Measurements from ENCODE around the gene BLM.
"Not testable (repeated sequence)": the region's sequence is repeated elsewhere in the genome, so short reads cannot be mapped to it uniquely, and the experiment has no call there.

Gene BLM

DNA sequence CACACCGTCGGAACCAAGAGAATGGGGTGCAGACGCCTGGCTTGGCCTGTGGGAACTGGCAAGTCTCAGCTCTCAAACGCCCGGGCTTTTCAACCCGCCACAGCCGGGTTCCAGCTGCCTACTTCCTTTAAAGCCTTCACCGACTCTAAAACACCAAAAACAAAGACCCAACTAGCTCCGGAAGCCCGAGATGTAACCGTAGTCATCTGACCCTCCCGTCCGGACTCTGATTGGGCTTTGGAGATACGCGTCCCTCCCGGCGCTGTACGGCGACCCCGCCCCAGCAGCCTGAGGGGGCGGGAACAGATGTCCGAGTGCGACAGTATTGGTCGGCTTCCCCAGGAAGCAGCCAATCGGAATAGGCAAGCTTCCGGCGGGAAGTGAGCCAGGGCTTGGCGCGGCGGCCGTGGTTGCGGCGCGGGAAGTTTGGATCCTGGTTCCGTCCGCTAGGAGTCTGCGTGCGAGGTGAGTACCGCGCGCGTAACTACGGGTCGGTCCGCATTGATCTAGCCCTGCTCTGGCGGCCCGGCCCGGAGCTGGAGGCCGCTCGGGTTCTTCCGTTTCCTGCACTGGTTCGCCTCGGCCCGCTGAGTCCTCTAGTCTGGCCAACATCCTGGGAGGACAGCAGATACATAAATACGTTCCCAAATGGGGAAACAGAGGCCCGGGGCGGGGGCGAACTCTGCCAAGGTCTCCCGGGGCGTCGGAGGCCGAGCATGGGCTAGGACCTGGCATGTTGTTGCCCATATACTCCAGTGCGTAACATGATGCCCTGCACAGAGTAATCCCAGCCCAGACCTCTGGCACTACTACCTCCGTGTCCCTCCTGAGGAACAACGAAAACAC lies at the start of gene BLM:
TSS of gene BLM (plus strand) at position 371 of the 846 bp plus-strand sequence. CDS start 30,047 bp downstream, outside the sequence.
- no peaks in the 10 kb centered on the region for H3K9me3 ChIP-seq (ENCODE audit: control insufficient read depth, insufficient read depth, low read length)
- H3K4me1 ChIP-seq (ENCODE audit: control insufficient read depth, insufficient read depth, low read length): peaks cover 2% of the 10 kb centered on the region
- peak within 1 kb of the TSS; percentile 81 for H3K4me3 ChIP-seq (ENCODE audit: low read depth, low read length)

DNA sequence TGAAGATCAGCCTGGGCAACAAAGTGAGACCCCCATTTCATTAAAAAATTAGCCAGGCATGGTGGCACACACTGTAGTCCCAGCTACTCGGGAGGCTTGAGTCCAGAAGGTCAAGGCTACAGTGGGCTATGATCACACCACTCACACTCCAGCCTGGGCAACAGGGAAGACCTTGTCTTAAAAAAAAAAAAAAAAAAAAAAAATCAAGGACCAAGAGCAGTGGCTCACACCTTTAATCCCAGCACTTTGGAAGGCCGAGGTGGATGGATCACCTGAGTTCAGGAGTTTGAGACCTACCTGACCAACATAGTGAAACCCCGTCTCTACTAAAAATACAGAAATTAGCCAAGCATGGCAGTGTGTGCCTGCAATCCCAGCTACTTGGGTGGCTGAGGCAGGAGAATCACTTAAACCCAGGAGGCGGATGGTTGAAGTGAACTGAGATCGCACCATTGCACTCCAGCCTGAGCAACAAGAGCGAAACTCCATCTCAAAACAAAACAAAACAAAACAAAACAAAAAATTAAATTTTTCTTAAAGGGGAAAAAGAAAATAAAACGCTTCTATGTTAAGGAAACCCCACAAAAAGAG lies 49.3 kb upstream of the BLM start:
- not testable (repeated sequence) for H3K4me3 ChIP-seq (ENCODE audit: low read depth, low read length); H3K9me3 ChIP-seq (ENCODE audit: control insufficient read depth, insufficient read depth, low read length); H3K4me1 ChIP-seq (ENCODE audit: control insufficient read depth, insufficient read depth, low read length); H3K9ac ChIP-seq (ENCODE audit: low read depth, low read length); H3K36me3 ChIP-seq (ENCODE audit: control insufficient read depth, insufficient read depth, low read length); H3K27me3 ChIP-seq (ENCODE audit: control insufficient read depth, insufficient read depth, low read length)

More for the DNA sequence above, at the start of gene BLM:
- Histone ChIP-seq H3K36me3 (ENCODE audit: control insufficient read depth, insufficient read depth, low read length) (no peaks in the 10 kb centered on the region), H3K27me3 (ENCODE audit: control insufficient read depth, insufficient read depth, low read length) (no peaks in the 10 kb centered on the region), H3K9ac (ENCODE audit: low read depth, low read length) (peak within 1 kb of the TSS; percentile 78)

DNA sequence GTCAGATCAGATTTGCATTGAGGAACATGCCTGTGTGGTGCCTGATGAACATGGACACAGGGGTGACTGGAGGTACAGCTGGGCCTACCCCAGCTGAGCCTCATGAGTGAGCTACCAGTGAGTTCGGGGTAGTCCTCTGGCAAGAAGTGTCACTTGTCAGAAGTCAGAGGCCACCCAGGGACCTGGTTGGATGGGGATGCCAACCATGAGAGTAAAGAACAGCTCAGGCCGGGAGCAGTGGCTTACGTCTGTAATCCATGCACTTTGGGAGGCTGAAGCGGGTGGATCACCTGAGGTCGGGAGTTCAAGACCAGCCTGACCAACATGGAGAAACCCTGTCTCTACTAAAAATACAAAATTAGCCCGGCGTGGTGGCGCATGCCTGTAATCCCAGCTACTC lies 46.5 kb upstream of the BLM start:
- not testable (repeated sequence) for H3K4me1 ChIP-seq (ENCODE audit: control insufficient read depth, insufficient read depth, low read length); H3K27me3 ChIP-seq (ENCODE audit: control insufficient read depth, insufficient read depth, low read length); H3K9me3 ChIP-seq (ENCODE audit: control insufficient read depth, insufficient read depth, low read length); H3K36me3 ChIP-seq (ENCODE audit: control insufficient read depth, insufficient read depth, low read length); H3K4me3 ChIP-seq (ENCODE audit: low read depth, low read length); H3K9ac ChIP-seq (ENCODE audit: low read depth, low read length)

DNA sequence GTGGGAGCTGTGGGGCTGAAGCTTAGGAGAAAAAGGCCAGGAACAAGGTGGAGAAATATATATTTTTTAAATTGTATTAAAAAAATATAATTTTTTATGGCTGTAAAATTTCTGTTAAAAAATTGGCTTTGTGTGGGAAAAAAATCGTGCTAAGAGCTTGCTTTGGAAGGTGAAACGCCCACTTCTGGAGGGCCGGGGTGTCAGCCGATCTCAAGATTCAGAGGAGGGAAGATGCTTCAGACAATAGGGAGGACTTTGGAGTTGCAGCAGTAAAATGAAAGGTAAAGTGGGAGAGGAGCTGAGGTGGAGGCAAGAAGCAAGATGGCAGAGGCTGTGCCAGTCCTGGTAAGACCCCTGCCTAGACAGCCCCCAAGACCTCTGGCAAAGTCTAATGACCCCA lies 45.9 kb upstream of the BLM start:
- no peaks in the 10 kb centered on the region for H3K36me3 ChIP-seq (ENCODE audit: control insufficient read depth, insufficient read depth, low read length)
- H3K9me3 ChIP-seq (ENCODE audit: control insufficient read depth, insufficient read depth, low read length): no peaks in the 10 kb centered on the region
- H3K27me3 ChIP-seq (ENCODE audit: control insufficient read depth, insufficient read depth, low read length): no peaks in the 10 kb centered on the region
- no peaks in the 10 kb centered on the region for H3K4me1 ChIP-seq (ENCODE audit: control insufficient read depth, insufficient read depth, low read length)
- H3K9ac ChIP-seq (ENCODE audit: low read depth, low read length): no peak overlapping the region
- no peak overlapping the region for H3K4me3 ChIP-seq (ENCODE audit: low read depth, low read length)

DNA sequence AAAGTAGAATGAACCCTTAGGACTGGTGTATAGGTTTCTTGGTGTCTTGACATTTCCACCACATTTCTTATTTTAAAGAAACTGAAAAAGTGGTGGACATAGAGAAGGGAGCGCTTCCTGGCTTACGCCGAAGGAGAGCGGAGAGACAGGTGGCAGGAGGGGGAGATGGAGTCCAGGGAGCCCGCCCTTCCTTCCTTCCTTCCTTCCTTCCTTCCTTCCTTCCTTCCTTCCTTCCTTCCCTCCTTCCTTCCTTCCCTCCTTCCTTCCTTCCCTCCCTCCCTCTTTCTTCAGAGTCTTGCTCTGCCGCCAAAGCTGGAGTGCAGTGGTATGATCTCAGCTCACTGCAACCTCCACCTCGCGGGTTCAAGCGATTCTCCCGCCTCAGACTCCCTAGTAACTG lies 43.8 kb upstream of the BLM start:
- H3K9me3 ChIP-seq (ENCODE audit: control insufficient read depth, insufficient read depth, low read length); H3K4me3 ChIP-seq (ENCODE audit: low read depth, low read length); H3K27me3 ChIP-seq (ENCODE audit: control insufficient read depth, insufficient read depth, low read length); H3K9ac ChIP-seq (ENCODE audit: low read depth, low read length); H3K4me1 ChIP-seq (ENCODE audit: control insufficient read depth, insufficient read depth, low read length); H3K36me3 ChIP-seq (ENCODE audit: control insufficient read depth, insufficient read depth, low read length): not testable (repeated sequence)

DNA sequence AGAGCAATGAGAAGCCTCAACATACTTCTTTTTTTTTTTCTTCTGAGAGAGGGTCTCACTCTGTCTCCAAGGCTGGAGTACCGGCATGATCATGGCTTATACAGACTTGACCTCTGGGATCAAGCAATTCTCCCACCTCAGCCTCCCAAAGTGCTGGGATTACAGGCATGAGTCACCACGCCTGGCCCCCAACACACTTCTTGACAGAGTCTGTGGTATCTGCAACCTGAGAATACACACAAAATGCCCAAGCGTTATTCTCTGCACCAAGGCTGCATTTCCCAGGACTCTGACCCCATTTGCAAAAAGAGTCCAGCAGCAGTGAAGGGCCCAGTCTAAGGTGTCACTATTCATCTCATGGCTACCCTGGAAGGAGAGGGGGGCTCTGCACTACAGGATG lies 42.7 kb upstream of the BLM start:
- no peak overlapping the region for H3K9ac ChIP-seq (ENCODE audit: low read depth, low read length)
- H3K4me3 ChIP-seq (ENCODE audit: low read depth, low read length): no peak overlapping the region
- H3K27me3 ChIP-seq (ENCODE audit: control insufficient read depth, insufficient read depth, low read length): no peaks in the 10 kb centered on the region
- H3K36me3 ChIP-seq (ENCODE audit: control insufficient read depth, insufficient read depth, low read length): no peaks in the 10 kb centered on the region
- no peaks in the 10 kb centered on the region for H3K4me1 ChIP-seq (ENCODE audit: control insufficient read depth, insufficient read depth, low read length)
- H3K9me3 ChIP-seq (ENCODE audit: control insufficient read depth, insufficient read depth, low read length): no peaks in the 10 kb centered on the region

DNA sequence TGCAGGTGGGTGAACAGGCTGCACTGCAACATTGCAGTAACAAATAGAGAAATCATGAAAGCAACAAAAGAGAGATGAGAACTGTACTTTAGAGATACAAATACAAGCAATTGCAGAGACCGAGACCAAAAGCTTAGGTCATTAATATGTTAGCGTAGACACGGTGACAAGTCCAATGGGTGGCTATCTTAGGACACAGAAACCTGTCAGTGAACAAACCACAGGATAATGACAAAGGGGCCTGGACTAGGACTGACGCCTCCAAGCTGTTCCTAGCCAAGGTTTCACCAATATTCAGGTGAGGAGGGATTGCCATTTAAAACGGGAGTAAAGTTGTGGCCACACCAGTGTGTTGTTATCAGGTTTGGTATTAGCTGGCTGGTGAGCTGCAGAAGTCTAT lies 41.7 kb upstream of the BLM start:
- no peak overlapping the region for H3K9ac ChIP-seq (ENCODE audit: low read depth, low read length)
- no peaks in the 10 kb centered on the region for H3K27me3 ChIP-seq (ENCODE audit: control insufficient read depth, insufficient read depth, low read length)
- no peaks in the 10 kb centered on the region for H3K9me3 ChIP-seq (ENCODE audit: control insufficient read depth, insufficient read depth, low read length)
- H3K4me1 ChIP-seq (ENCODE audit: control insufficient read depth, insufficient read depth, low read length): no peaks in the 10 kb centered on the region
- no peak overlapping the region for H3K4me3 ChIP-seq (ENCODE audit: low read depth, low read length)
- no peaks in the 10 kb centered on the region for H3K36me3 ChIP-seq (ENCODE audit: control insufficient read depth, insufficient read depth, low read length)

DNA sequence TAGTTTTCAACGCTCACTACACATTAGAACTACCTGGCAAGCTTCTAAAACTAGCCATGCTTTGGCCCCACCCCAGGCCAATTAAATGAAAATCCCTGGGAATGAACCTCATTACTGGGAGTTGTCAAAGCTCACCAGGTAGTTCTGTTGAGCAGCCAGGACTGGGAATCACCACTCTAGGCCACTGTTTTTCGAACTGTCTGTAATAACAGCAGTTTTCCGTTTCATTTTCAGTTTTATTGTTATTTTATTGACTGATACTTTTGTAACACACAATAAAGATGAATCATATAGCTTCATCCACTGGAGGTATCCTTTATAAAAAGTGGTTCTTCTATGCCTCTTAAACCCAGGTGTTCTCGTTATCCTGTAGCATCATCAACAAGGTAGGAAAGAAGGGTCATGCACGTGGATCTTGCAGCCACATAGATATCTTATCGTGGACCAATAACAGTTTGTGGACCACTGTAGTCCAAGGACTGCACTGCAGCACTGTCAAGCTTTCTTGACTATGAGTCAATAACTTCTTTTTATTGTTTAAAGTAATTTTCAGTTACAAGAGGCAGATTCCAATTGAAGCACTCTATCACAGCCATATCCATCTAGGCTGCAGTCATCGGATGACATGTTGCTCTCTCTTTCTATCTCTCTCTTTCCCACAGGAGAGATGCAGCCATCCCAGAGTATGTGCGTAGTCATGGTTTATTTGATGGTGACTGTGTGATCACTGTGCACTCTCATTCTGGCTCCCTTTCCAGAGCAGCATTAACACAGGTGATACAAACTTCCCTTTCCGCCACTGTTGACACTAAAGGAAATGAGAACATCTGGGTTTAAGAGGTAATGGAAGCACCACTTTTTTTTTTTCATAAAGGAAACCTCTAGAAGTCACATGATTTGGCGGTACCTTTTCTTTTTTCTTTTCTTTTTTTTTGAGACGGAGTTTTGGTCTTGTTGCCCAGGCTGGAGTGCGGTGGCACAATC lies 39.0 kb upstream of the BLM start:
- H3K27me3 ChIP-seq (ENCODE audit: control insufficient read depth, insufficient read depth, low read length): no peaks in the 10 kb centered on the region
- no peaks in the 10 kb centered on the region for H3K36me3 ChIP-seq (ENCODE audit: control insufficient read depth, insufficient read depth, low read length)
- H3K4me1 ChIP-seq (ENCODE audit: control insufficient read depth, insufficient read depth, low read length): no peaks in the 10 kb centered on the region
- H3K9ac ChIP-seq (ENCODE audit: low read depth, low read length): no peak overlapping the region
- H3K9me3 ChIP-seq (ENCODE audit: control insufficient read depth, insufficient read depth, low read length): no peaks in the 10 kb centered on the region
- no peak overlapping the region for H3K4me3 ChIP-seq (ENCODE audit: low read depth, low read length)

DNA sequence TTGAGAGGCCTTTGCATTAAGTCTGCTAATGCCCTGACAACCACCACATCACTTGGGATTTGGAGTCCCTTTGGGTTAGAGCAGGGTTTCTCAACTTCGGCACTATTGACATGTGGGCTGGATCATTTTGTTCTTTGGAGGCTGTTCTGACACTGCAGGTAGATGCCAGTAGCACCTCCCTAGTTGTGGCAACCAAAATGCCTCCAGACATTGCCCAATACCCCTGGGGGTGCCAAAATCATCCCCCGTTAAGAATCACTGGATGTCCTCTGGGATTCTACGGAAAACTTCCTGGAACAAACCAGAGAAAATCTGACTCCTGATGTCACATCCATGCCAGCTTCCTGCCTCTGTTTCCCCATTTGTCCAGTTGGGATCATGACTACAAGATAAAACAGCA lies 37.2 kb upstream of the BLM start:
- Histone ChIP-seq H3K4me3 (ENCODE audit: low read depth, low read length) (no peak overlapping the region), H3K36me3 (ENCODE audit: control insufficient read depth, insufficient read depth, low read length) (no peaks in the 10 kb centered on the region), H3K9ac (ENCODE audit: low read depth, low read length) (no peak overlapping the region), H3K27me3 (ENCODE audit: control insufficient read depth, insufficient read depth, low read length) (no peaks in the 10 kb centered on the region), H3K4me1 (ENCODE audit: control insufficient read depth, insufficient read depth, low read length) (no peaks in the 10 kb centered on the region), H3K9me3 (ENCODE audit: control insufficient read depth, insufficient read depth, low read length) (no peaks in the 10 kb centered on the region)

DNA sequence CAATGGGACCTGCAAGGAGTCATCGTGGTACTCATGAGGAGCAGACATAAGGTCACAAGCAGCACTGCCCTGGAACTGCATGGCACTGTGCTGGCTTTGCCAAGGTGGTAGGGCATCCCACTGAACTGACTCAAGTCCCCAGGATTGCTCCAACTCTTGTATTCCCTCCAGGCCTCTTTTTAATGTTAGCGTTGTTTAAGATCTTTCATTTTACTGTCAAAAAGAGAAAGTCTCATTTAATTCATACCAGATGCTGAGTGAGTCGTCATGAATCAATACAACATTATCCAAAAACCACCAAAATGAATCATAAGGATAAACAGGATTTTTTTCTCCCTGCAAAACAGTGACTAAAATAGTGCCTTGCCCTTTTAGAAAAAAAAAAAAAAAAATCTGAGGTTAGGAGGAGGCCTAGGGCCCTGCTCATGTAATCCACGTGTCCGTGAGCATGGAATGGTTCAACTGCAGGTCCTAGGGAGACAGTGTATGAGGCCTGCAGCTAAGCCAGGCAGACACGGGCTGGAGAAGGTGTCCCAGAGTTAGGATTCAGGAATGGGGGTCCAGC lies 36.7 kb upstream of the BLM start:
- Histone ChIP-seq H3K4me3 (ENCODE audit: low read depth, low read length) (no peak overlapping the region), H3K36me3 (ENCODE audit: control insufficient read depth, insufficient read depth, low read length) (no peaks in the 10 kb centered on the region), H3K27me3 (ENCODE audit: control insufficient read depth, insufficient read depth, low read length) (no peaks in the 10 kb centered on the region), H3K9ac (ENCODE audit: low read depth, low read length) (no peak overlapping the region), H3K4me1 (ENCODE audit: control insufficient read depth, insufficient read depth, low read length) (no peaks in the 10 kb centered on the region), H3K9me3 (ENCODE audit: control insufficient read depth, insufficient read depth, low read length) (no peaks in the 10 kb centered on the region)

DNA sequence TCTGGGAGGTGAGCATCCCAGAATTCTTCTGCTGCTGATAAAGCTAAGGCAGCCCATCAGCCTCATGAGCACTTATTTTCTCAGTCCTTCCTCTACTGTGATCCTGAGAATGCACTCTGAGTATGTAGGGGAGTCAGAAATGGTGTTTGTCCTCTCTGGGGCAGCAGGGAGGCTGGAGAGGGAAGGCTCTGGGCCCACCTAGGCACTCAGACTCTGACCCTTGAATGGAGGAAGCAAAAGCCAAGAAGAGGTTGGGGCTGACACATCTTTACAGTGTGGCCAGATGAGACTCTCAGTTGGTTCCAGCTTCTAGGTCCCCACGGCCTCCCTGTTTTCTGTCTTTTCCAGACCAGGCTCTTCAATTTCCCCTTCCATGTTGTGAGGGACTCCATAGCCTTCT lies 36.1 kb upstream of the BLM start:
- H3K4me1 ChIP-seq (ENCODE audit: control insufficient read depth, insufficient read depth, low read length): no peaks in the 10 kb centered on the region
- no peak overlapping the region for H3K4me3 ChIP-seq (ENCODE audit: low read depth, low read length)
- H3K36me3 ChIP-seq (ENCODE audit: control insufficient read depth, insufficient read depth, low read length): no peaks in the 10 kb centered on the region
- no peaks in the 10 kb centered on the region for H3K9me3 ChIP-seq (ENCODE audit: control insufficient read depth, insufficient read depth, low read length)
- H3K9ac ChIP-seq (ENCODE audit: low read depth, low read length): no peak overlapping the region
- no peaks in the 10 kb centered on the region for H3K27me3 ChIP-seq (ENCODE audit: control insufficient read depth, insufficient read depth, low read length)

Measured in iPS-15b (cell line).